Stimulated activated CD8-positive, alpha-beta memory T cell treated with anti-CD3 and anti-CD28 coated beads, Interleukin-4, amount 100 ng/mL, for 24 hours (primary cell): ENCODE data around the gene PUS1.
"Not testable (repeated sequence)": the region's sequence is repeated elsewhere in the genome, so short reads cannot be mapped to it uniquely, and the experiment has no call there.

Source experiments
- DNase-seq: peaks from one replicate; pipeline ENCODE4 v3.0.0-alpha.2; 2020; ENCODE audit warnings: low read depth

PUS1 gene

GRCh38 chr12:131960590-131961325 is 31.7 kb downstream of the PUS1 start:
- not testable (repeated sequence) for DNase-seq

- not testable (repeated sequence) for DNase-seq
Observed at GRCh38 chr12:131961328-131961727, 32.3 kb downstream of the PUS1 start.

- DNase-seq = no peak
Observed at GRCh38 chr12:131962069-131962468, 33.0 kb downstream of the PUS1 start.

GRCh38 chr12:131963381-131963780 is 34.3 kb downstream of the PUS1 start:
- DNase-seq = no peak

GRCh38 chr12:131965073-131965472 is 36.0 kb downstream of the PUS1 start:
- DNase-seq = no peak

- no peak for DNase-seq
Observed at GRCh38 chr12:131971226-131971625, 42.1 kb downstream of the PUS1 start.

- DNase-seq = no peak
Observed at GRCh38 chr12:131975228-131975627, 46.2 kb downstream of the PUS1 start.

- DNase-seq = no peak
Observed at GRCh38 chr12:131979606-131980005, 50.5 kb downstream of the PUS1 start.

- DNase-seq = no peak
Observed at GRCh38 chr12:131980263-131980662, 51.2 kb downstream of the PUS1 start.

- DNase-seq = no peak
Observed at GRCh38 chr12:131981388-131981787, 52.3 kb downstream of the PUS1 start.

GRCh38 chr12:131982041-131982440 is 53.0 kb downstream of the PUS1 start:
- DNase-seq = no peak

- no peak for DNase-seq
Observed at GRCh38 chr12:131983026-131983425, 54.0 kb downstream of the PUS1 start.

GRCh38 chr12:131983554-131983953 is 54.5 kb downstream of the PUS1 start:
- DNase-seq = no peak

GRCh38 chr12:131984334-131984733 is 55.3 kb downstream of the PUS1 start:
- DNase-seq = no peak

GRCh38 chr12:131985510-131985875 is 56.4 kb downstream of the PUS1 start:
- not testable (repeated sequence) for DNase-seq

GRCh38 chr12:131986361-131986760 is 57.3 kb downstream of the PUS1 start:
- DNase-seq = no peak

GRCh38 chr12:131986910-131987309 is 57.8 kb downstream of the PUS1 start:
- no peak for DNase-seq

GRCh38 chr12:131987552-131987951 is 58.5 kb downstream of the PUS1 start:
- DNase-seq = no peak

- DNase-seq = no peak
Observed at GRCh38 chr12:131988054-131988796, 59.1 kb downstream of the PUS1 start.

- DNase-seq = no peak
Observed at GRCh38 chr12:131989021-131989420, 59.9 kb downstream of the PUS1 start.

GRCh38 chr12:131990066-131990979 is 61.2 kb downstream of the PUS1 start:
- no peak for DNase-seq

- no peak for DNase-seq
Observed at GRCh38 chr12:131990980-131991305, 61.9 kb downstream of the PUS1 start.
